Fibroblast of skin of right biceps (primary cell): ENCODE measurements around the gene KRTAP1-5.
"Not testable (repeated sequence)": the region's sequence is repeated elsewhere in the genome, so short reads cannot be mapped to it uniquely, and the experiment has no call there.

Experiments
- DNase-seq: peaks from one replicate; pipeline ENCODE4 v3.0.0-alpha.2; 2013

The KRTAP1-5 gene

GRCh38 chr17:41026715-41027471, at the start of gene KRTAP1-5:
KRTAP1-5 (minus strand) TSS chr17:41027208; CDS start chr17:41027155, 53 bp downstream.
- peak; percentile 75 for DNase-seq

DNA sequence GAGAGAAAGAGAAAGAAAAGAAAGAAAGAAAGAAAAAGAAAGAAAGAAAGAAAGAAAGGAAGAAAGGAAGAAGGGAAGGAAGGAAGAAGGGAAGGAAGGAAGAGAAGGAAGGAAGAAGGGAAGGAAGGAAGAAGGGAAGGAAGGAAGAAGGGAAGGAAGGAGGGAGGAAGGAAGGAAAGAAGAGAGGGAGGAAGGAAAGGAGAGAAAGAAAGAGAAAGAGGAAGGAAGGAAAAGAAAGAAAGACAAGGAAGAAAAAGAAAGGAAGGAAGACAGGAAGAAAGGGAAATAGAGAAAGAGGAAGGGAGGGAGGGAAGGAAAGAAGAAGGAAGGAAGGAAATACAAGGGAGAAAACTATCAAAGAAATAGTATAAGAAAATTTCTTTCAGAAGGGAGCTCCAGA, 49.8 kb upstream of the KRTAP1-5 start:
- no peak for DNase-seq

DNA sequence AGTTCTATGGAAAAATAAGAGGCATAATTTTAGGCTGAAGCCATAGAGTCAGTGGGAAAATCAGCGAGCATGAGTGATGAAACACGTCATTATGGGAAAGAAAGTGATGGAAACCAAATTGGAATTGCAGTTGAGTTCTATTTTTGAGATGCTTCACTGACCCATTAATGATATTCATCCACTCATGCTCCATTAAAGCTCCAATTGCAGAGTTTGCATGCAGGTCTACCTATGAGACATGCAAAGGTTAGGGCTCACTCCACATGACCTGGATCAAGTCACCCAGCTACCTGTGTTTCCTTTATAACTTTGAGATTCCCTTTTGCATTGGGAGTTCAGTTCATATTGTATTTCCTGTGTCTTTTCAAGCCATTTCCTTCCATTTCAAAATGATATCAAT, 46.7 kb upstream of the KRTAP1-5 start:
- no peak for DNase-seq

- no peak for DNase-seq
Observed at GRCh38 chr17:41071606-41072360, 44.8 kb upstream of the KRTAP1-5 start.

- DNase-seq, result no peak
Observed at GRCh38 chr17:41069031-41069430, 42.0 kb upstream of the KRTAP1-5 start.

DNA sequence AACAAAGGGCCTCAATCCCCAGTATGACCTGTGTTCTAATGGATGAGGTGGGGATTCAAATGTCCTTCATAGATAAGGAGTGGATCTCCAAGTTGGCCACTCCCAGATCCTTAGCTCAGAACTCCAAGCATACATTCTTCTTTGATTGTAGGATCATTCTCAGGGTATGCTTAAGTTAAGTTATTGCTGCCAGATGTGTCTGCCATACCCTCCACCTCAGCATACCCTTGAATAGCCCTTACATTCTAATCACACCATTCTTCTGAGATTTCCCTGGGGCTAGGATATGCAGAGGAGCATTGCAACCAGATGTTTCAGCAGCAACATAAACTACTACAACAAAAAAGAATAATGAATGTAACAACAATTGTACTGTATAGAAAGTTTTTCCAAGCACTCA, 40.3 kb upstream of the KRTAP1-5 start:
- DNase-seq, result peak; percentile 62

DNA sequence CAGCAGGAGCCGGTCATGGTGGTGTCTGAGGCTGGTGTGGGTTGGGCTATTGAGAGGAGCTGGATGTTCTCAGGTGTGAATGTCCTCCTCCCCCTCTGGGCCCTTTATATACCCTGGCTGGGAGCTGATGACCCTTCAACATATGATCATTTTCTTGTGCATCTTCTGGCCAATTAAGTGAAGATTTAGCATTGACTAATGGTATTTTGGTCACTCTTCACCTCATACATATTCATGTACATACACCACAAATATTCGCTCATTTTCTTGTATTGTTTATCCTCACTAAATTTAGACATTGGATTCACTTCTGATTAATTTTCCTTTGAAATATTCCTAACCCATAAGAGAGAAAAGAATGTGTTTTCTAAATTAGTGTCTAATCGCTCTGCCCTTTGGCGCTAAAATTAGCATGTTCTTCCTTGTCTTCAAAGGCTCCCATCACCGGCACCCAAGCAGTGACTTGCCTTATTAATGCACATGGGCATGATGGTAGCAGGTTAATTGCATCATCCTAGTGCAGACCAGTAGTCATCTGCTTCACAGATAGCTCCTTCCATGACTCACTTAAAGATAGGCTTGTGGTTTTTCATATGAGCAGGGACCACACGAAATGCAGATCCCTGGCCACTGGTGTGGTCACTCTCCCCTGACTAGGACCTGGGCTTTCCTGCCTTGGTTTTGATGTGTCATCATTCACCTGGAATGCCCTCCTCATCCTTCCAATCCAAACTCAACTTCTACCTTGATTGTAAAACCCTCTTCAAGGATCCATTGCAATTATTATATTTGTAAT, 39.0 kb upstream of the KRTAP1-5 start, which contains the start of gene KRTAP2-4:
Gene KRTAP2-4, minus strand, starts transcription at position 51 of the 796 bp plus-strand sequence. Its CDS starts 34 bp downstream, at position 17.
- peak; percentile 92 for DNase-seq

GRCh38 chr17:41065016-41065689, 38.1 kb upstream of the KRTAP1-5 start:
- not testable (repeated sequence) for DNase-seq

- no peak for DNase-seq
Observed at GRCh38 chr17:41064301-41064700, 37.3 kb upstream of the KRTAP1-5 start.

- no peak for DNase-seq
Observed at GRCh38 chr17:41063449-41063848, 36.4 kb upstream of the KRTAP1-5 start.

DNA sequence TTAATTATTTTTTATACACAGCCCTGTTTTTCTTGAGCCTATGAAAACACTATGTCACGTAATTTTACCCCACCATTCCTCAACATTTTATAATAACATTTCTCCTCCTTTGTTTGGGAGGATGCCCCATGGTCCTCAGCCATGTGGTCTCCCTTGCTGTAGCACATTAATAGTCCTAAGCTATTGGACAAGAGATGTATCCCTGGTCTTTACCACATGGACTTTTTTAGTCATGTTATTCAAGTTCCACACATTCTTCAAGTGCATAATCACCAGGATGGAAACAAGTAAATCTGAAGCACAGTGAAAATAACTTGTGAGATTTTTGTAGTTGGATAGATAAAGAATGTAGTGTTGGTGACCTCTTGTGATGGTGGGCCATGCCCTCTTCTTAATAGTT, 35.0 kb upstream of the KRTAP1-5 start:
- peak; percentile 98 for DNase-seq

GRCh38 chr17:41060052-41060604, 33.1 kb upstream of the KRTAP1-5 start, which contains the start of gene KRTAP2-3:
KRTAP2-3 (minus strand) TSS chr17:41060114; CDS start chr17:41060050, 64 bp downstream.
- peak; percentile 98 for DNase-seq

GRCh38 chr17:41059276-41060051, 32.5 kb upstream of the KRTAP1-5 start:
- DNase-seq, result peak; percentile 96

DNA sequence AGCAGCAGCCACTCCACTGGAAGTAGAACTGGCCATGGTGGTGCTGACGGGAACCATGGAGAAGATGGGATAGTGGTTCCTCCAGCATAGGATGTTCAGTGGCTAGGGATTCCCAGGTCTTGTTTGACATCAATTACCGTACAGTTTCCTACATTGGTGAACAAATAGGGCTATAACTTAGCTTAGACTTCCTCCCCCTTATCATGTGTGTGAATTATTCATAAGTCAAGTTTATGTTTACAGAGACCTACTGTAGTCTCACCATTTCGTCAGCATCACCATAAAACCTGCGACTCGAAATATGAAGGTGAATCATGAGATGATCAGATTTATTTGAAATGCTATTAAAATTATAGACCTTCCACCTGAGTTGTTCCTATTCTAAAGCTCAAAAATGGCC, 31.7 kb upstream of the KRTAP1-5 start:
- no peak for DNase-seq

- no peak for DNase-seq
Observed at GRCh38 chr17:41057547-41057946, 30.5 kb upstream of the KRTAP1-5 start.

- not testable (repeated sequence) for DNase-seq
Observed at GRCh38 chr17:41055130-41055529, 28.1 kb upstream of the KRTAP1-5 start, which contains the start of gene KRTAP2-2. KRTAP2-2 (minus strand) TSS chr17:41055230; CDS start chr17:41055211, 19 bp downstream.

- DNase-seq, result not testable (repeated sequence)
Observed at GRCh38 chr17:41054556-41054955, 27.5 kb upstream of the KRTAP1-5 start.

DNA sequence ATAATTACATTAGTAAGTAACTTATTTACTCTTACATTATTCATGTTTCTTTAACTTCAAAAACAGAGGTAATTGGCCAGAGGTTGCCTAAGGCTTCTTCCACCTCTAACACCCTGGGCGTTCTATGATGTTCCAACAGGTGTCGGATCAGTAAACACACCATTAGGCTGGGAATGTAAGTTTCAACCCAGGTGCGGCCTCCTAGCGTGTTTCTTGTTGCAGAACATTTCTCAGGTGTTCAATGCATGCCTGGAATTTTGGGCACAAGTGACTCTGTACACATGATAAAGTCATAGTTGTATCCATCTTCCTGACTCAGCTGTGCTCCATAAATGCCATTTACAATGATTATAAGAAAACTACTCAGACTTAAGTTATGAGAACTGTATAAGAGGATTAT, 27.0 kb upstream of the KRTAP1-5 start:
- no peak for DNase-seq

DNA sequence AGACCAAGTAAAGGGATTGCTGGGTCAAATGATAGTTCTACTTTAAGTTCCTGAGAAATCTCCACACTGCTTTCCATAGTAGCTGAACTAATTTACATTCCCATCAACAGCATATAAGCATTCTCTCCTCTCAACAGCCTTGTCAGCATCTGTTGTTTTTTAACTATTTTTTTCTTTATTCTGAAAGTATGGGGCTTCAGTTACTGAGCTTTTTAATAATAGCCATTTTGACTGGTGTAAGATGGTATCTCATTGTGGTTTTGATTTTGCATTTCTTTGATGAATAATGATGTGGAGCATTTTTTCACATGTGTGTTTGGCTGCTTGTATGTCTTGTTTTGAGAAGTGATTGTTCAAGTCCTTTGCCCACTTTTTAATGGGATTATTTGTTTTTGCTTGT, 25.6 kb upstream of the KRTAP1-5 start:
- DNase-seq, result peak; percentile 68

- peak; percentile 70 for DNase-seq
Observed at GRCh38 chr17:41049110-41049509, 22.1 kb upstream of the KRTAP1-5 start.

DNA sequence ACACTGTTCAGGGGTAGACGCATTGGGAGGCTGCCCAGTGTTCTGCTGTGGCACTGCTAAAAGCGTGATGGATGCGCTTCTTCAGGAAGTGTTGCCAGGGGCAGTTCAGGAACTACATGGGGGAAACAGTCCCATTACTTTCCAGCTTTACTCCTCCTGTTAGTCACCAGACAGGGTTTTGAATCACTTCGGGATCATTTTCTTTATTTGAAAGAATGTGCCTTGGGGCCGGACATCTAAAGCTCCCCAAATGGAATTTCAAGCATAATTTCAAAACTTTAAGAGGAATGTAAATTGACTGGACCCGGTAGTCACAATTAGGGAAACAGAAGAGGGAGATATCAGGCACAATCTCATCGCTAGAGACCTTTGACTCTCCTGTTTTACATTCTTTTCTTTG, 21.4 kb upstream of the KRTAP1-5 start:
- DNase-seq, result peak; percentile 80
